Raji (cell line): ENCODE measurements around the gene TTPAL.

Source experiments
- POLR2A ChIP-seq: IDR thresholded peaks from 2 replicates; pipeline ENCODE4 v1.6.1; 2011; ENCODE audit warnings: low read depth, low read length, control low read depth; ENCODE audit not compliant: insufficient read depth

Gene TTPAL

DNA sequence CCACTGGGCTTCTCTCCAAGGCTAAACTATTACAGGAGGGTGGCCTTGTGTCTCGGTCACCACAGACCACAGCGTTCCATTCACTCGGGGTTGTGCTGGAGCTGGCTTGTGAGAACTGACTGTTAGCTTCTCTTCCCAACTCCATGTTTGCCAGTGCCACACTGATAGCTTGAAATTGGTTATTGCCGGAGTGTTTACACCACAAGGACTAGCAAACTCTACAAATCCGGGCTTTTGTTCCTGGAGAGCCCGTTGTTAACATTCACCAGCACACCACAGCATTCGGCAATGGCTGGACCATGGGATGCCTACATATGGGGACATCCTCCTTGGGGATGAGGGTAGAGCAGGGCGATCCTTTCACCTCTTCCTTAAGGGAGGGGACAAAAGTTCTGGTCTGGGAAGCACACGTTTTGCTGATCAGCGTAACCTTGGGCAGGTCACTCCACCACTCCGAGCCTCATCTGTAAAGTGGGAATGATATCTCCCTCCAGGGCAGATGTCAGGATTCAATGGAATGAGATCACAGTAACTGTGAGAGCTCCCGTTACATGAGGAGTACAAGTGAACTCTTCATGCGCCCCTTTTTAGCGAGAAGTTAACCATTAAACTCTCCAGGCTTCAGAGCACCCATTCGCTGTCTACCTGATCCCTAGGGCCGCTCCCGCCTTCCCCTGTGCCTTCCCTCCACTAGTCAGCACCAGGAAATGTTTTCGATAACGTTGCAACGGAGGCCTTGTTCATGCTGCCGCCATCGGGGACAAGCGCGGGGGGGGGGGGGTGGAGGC is 41.7 kb upstream of the TTPAL start:
- TF ChIP-seq POLR2A, result no peak

DNA sequence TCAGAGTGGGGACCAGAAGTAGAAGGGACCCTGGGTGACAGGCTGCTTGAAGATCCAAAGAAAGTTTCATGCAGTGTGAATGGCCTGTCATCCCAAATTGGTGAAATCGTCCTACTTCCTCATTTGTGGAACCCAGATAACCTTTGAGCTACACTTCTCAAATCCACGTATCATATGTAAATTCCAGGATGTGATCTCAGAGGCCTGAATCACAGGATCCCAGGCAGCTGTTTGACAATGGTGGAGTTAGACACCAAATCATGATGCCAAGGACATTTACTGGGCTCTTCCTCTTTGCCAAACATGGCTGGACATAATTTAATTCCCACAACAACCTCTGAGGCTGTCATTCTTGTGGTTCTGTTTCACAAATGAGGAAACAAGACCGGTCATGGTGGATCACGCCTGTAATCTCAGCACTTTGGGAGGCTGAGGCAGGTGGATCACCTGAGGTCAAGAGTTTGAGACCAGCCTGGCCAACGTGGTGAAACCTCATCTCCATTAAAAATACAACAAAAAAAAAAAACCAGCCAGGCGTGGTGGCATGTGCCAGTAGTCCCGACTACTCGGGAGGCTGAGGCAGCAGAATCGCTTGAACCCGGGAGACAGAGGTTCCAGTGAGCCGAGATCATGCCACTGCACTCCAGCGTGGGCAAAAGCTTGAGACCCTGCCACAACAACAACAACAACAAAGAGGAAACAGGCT is 39.9 kb upstream of the TTPAL start:
- TF ChIP-seq POLR2A, result no peak

GRCh38 chr20:44436393-44436792 is 39.3 kb upstream of the TTPAL start:
- TF ChIP-seq POLR2A, result no peak

GRCh38 chr20:44437497-44437896 is 38.2 kb upstream of the TTPAL start:
- TF ChIP-seq POLR2A, result no peak

GRCh38 chr20:44438782-44439181 is 36.9 kb upstream of the TTPAL start:
- TF ChIP-seq POLR2A, result no peak

- TF ChIP-seq POLR2A, result no peak
These were observed 36.4 kb upstream of the TTPAL start for GRCh38 chr20:44439318-44439717.

GRCh38 chr20:44442298-44443070 is 33.2 kb upstream of the TTPAL start:
- TF ChIP-seq POLR2A, result no peak

DNA sequence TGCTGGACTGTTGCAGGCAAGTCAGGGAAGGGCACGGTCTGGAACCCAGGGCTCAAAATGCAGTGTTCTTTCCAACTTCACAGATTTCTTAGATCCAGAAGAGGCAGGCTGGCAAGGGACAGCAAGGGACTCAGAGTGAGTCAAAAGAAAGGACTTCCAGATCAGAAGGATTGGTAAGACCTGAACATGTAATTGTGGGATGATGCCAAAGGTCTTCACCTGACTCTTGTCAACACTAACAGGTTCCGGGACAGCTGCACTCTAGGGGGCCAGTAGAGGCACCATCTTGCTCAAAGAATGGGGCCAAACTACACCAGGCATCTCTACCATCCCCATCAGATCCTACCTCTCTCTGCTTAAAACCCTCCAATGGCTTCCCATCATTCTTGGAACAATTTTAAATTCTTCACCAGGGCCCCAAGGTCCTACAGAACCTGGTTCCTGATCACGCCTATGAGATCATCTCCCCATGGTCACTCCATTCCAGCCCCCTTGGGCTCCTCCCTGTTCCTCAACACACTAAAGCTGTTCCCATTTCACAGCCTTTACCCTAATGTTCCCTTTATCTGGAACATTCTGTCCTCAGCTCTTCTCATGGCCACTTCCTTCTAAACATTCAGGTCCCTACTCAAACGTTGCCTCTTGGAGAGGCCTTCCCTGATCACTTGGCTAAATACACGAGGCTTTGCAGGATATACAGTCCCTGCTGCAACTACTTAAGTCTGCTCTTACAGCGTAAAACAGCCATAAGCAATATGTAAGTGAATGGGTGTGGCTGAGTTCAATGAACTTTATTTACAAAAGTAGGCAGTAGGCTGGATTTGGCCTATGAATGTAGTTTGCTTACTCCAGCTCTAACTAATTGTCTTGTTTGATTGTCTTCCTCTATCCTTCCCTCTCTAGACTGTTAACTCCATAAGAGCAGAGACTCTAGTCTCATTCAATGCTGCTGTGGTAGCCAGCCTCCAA is 29.6 kb upstream of the TTPAL start:
- TF ChIP-seq POLR2A, result no peak

DNA sequence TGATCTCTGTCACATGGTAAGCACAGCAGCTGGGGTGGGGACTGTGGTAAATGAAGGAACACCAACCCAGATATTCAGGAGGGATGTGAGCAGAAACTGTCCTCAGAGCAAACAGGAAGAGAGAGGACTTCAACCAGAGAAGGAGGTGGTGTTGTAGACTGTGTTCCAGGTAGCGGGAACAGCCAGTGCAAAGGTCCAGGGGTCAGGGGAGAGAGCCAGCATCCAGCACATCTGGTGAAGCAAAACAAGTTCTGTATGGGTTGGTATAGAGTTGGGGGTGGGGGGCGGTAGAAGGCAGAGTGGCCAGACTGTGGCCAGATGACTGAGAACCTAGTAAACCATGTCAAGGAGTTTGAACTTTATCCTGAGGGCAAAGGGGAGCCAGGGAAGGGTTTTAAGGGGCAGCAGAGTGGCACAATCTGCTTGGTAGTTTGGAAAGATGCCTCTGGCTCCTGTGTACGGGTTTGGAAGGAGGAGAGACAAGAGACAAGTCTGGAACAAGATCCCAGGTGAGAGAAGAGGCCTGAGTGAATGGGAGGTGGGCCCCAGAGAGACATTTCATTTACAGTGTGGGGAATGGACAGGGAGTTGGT is 27.8 kb upstream of the TTPAL start:
- no peak for TF ChIP-seq POLR2A

DNA sequence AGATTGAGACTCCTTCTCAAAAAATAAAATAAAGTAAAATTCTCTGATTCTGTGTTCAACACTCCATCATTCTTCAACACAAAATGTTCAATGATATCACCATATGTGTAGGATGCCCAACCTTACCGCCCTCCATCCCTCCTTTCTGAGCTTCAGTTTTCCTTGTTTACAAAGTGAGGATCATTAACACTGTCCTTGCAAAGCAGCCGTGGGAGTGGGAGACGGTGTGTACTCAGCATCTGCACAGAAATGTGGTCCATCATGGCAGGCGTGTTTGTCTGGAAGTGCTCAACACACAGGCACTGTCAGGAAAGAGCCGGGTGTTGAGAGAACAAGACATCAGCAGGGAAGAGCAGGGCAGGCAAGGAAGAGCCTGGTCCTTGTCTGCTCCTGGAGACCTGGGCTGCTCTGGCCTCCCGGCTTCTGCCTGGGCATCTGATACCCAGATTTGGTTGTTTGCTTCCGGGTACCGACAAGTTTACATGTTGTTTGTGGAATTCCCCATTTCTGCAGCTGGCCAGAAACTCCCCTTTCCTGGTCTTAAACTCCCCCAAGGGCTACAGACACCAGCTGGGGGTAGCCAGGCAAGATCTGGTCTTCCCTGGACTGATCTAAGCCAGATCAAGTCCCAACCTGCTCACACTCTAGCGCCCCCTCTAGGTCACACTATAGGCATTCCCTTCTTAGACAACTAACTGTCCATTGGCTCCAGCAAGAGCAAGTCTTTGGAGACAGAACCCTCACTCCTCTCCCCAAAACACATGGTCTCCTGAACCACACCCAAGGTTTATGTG is 26.7 kb upstream of the TTPAL start:
- TF ChIP-seq POLR2A, result no peak

GRCh38 chr20:44449864-44450263 is 25.8 kb upstream of the TTPAL start:
- no peak for TF ChIP-seq POLR2A

- TF ChIP-seq POLR2A, result no peak
These were observed 25.3 kb upstream of the TTPAL start for GRCh38 chr20:44450281-44450889.

DNA sequence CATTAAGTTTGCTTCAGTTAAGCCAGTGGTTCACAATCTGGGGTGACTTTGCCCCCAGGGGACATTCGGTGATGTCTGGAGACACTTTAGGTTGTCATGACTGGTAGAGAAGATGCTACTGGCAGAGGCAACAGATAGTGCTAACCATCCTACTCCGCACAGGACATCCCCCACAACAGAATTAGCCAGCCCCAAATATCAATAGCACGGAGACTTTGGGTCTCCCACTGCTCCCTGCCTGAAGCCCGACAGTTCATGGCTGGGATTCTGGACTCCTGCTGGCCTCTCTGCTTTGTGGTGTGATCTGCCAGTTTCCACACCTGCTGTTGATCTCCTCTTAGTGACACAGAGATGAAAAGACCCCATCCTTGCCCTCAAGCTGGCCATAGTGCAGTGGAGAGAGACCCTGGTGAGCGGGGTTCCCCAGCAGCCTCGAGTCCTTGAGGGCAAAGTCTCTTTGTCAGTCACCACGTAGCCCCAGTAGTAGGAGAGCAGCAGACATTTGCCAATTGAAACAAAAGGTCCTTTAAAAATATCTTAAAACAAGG is 24.7 kb upstream of the TTPAL start:
- no peak for TF ChIP-seq POLR2A
